HG02642 (cell line): Measurements from ENCODE around the gene SPESP1.

ENCODE experiments used
- ATAC-seq: cut with Tn5 transposase; IDR thresholded peaks from one replicate; pipeline ENCODE4 v1.9.1; 2021; ENCODE audit warnings: mild to moderate bottlenecking; ENCODE audit not compliant: unreplicated experiment, poor library complexity

Gene SPESP1

DNA sequence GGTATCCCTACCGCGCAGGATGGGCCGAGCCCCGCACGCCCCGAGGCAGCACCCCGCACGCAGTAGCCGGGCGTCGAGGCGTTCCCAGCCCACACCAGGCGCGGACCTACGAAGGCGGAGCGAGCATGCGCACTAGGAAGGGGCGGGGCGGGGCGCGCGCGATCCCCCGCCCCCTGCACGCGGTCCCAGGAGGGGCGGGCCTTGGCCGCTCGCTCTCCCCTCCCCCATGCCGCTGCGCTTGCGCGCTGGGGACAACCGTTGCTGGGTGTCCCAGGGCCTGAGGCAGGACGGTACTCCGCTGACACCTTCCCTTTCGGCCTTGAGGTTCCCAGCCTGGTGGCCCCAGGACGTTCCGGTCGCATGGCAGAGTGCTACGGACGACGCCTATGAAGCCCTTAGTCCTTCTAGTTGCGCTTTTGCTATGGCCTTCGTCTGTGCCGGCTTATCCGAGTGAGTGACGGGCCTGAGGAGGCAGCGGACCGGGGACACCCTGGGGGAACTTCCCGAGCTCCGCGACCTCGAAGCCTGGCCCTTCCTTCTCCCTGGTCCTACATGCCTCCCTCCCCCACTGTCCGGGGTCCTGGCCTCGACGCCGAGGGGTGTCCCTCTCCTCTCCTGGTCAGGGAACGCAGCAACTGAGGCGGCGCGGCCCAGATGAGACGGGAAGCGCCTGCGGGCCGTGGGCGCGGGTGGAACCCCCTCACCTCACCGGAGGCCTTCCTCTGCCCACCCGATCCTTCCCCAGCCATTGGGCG is at the start of gene SPESP1:
Gene SPESP1 (plus strand): TSS at position 258 of the 755 bp plus-strand sequence. CDS start 129 bp downstream, at position 387.
- ATAC-seq, result no peak

DNA sequence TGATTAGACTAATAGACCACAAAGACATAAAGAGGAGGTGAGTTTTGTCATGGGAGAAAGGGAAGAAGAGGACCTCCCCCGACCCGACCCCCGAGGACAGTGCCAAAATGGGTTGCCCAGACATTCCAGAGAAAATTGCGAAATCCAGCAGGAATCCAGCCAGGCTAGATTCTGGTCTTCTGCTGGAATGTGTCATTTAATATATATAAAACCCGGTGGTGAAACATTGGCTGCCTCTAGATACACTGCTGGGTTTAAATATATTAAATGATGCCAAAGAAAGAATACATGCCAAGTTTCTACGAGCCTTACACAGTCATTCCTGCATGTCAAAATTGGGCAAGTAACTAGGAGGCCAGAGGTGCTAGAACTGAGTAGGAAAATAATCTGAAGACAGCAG is 45.3 kb upstream of the SPESP1 start:
- ATAC-seq, result no peak

DNA sequence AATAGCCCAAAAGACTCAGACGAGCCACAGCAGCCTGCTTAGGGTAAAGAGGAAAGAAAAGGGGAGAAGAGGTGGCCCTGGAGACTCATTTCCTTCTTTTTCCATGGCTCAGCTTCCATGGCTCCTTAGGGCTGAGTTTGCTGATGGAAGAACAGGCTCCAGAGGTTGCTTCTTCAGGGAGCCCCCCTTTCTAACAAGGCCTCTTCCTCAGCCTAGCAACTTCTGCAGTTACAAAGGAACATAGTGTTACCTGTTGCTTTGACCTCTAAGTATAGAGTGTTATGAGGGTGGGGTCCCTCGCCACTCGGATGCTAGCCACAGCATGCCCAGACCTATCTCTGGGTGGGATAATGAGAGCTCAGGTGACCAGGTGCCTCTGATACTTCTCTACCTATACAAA is 43.2 kb upstream of the SPESP1 start:
- ATAC-seq, result no peak

DNA sequence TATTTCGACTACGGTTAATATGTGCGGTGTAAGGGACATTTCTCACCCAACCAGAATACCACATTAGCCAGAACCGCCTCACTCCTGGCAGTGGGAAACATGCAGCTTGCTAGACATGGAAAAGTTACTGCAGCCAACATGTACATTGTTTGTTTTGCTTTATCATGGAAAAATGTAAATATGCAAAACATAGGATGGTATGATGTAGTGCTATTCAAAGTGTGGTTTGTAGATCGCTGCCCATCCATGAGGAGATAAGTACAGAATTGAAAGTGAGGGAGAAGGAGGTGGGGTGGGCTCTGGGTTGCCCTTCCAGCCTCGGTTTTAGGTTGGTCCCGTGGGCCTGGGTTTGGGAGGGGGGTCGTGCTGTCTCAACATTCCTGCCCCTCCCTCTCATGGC is 42.5 kb upstream of the SPESP1 start:
- no peak for ATAC-seq

DNA sequence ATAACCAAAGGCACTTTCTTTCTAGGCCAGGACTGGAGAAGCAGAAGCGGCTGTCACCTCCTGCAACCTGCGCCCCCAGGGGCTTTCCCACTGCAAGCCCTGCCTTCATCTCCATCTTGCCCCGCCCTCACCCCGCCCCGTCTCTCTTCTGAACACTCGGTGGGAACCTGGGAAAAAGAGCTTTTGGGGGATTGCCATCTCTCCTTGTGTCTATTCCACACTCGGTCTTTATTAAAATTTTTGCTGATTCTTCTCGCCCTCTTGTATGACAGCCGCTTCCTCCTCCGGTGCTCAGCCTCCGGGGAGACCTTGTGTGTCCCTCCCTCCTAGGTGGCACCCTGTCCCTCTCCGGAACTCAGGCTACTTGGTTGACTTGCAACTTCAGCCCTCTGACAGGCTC is 41.9 kb upstream of the SPESP1 start:
- no peak for ATAC-seq

DNA sequence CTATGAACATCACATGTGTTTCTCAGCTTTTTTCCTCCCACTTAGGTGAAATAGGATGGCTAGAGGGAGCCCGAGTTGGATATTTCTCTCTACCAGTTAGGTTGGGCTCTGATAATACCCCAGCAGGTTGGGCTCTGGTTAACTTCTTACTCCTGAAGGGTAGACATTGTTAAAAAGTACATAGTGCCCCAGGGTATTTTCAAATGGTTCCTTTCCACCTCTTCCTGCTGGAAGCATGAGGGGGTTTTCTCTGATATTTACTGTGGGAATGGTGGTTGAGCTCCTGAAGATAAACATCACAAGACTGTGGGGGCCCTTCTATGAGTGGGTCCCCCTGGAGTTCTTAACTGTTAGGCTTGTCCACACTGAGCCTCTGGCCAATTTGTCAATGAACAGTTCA is 36.1 kb upstream of the SPESP1 start:
- no peak for ATAC-seq

DNA sequence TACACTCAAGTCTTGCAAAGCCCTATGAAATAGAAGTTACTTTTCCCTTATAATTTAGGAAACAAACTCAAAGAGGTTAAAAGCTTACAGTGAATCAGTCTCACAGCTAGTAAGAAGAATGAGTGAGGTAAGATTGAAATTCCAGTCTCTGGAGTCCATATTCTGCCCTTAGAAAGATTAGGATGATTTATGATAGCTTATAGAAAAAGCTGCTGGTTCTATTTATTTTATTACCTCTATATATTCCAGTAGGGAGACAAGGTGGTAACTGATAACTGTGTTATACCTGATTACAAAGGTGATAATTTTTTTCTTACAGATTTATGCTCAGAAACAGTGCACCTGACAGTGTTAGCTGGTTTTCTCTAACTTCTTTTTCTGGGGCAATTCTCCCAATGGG is 34.1 kb upstream of the SPESP1 start:
- ATAC-seq, result no peak

DNA sequence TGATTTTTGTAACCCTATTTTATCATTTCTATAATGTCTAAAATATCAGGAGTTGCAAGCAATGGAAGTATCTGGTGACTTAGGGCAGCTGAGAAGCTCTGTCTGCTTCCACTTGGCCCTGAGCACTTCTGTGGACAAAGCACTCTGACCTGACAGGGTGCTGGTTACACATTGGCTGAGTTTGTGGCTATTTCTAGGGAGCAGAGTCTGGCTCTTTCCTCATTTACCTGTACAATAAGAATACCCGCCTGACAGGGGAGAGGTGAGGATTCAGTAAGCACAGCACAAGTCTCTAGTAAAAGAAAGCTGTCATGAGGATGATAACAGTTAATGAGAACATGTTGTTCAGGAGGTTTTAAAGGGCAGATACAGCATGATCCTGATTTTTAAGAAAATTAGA is 33.3 kb upstream of the SPESP1 start:
- ATAC-seq, result no peak

DNA sequence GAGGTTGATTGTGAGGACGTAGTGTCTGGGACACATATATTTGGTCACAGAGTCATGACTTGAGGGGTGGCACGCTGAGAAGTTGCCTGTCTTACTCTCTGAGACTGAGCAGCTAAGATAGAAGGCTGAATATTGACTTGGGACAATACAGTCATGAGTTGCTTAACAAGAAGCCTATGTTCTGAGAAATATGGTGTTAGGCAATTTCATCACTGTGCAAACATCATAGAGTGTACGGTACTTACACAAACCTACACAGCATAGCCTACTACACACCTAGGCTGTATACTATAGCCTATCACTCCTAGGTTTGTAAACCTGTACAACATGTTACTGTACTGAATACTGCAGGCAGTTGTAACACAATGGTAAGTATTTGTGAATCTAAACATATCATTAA is 30.3 kb upstream of the SPESP1 start:
- no peak for ATAC-seq

DNA sequence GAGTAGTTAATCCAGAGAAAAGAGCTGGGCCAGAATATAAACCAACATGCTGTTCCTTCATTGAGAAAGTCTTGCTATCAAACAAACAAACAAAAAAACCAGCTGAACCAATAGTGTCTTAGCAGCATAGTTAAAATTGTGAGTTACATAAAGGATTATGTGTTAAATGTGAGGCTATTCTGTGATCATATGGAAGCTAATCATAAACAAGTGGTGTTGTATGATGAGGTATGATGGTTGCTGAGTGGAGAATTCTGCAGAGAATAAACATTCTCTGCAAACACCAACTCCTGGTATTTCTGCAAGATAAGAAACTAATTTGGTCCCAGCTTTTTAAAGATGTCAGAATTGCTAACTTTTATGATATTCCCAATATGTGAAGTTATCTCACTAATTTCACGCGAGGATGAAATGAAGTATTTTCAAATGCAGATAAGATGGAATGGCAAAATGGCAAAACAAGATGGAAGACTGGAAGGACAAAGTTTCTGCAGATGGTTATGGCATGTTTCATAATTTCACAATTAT is 22.9 kb upstream of the SPESP1 start:
- ATAC-seq, result no peak

DNA sequence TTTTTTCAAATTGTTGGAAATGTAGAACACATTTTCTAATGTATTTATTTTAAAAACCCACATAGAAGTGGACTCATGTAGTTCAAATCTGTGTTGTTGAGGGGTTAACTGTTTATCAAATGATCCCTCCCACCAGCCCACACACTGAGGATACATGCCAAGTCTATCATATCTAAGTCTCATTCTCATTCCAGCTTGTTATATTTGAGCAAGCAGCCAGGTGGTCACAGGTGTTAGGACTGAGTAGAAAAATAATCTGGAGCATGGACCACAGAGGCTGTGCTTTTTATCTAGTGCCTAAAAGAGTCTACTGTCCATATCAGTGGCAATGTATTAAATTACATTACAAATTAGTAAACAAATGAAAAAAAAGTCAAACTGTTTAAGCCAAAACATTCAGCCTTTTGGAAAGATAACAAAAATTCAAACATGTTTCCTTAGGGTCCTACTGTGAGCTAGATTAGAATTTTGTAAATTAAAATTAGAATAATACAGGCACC is 20.7 kb upstream of the SPESP1 start:
- ATAC-seq, result no peak

DNA sequence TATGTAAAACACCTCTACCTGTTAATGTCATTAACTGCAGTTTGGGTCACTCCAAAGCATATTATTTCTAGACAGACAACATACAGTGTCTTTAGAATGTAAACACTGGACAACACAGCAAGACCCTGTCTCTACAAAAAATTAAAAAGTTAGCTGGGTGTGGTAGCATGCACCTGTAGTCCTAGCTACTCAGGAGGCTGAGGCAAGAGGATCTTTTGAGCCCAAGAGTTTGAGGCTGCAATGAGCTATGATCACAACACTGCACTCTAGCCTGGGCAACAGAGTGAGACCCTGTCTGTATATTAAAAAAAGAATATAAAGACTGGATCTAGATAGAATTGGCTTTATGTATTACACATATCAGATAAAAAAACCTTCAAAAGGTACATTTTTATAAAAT is 20.0 kb upstream of the SPESP1 start:
- ATAC-seq, result no peak

DNA sequence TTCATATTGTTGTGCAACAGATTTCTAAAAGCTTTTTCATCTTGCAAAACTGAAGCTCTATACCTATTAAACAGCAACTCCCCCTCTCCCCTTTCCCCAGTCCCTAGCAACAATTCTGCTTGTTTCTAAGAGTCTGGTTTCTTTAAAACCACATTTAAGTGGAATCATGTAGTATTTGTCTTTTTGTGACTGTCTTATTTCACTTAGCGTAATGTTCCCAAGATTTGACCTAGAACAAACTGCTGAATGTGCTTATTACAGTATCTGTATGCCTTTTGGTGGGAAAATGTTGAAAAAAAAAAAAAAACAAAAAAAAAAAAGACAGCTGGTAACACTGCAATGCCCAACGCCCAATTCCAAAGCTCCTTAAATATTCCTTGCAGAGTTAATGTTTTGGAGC is 19.5 kb upstream of the SPESP1 start:
- no peak for ATAC-seq

DNA sequence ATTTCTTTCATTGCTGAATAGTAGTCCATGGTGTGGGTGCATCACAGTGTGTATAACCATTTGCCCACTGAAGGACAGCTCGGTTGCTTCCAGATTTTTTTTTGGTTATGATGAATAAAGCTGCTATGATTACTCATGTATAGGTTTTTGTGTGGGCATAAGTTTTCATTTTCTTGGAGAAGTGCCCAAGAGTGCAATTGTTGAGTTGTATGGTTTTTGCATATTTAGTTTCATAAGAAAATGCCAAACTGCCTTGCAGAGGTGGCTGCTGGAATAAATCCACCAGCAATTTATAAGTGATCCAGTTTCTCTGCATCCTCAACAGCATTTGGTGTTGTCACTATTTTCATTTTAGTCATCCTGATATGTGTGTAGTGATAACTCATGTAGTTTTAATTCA is 8.4 kb upstream of the SPESP1 start:
- ATAC-seq, result no peak

DNA sequence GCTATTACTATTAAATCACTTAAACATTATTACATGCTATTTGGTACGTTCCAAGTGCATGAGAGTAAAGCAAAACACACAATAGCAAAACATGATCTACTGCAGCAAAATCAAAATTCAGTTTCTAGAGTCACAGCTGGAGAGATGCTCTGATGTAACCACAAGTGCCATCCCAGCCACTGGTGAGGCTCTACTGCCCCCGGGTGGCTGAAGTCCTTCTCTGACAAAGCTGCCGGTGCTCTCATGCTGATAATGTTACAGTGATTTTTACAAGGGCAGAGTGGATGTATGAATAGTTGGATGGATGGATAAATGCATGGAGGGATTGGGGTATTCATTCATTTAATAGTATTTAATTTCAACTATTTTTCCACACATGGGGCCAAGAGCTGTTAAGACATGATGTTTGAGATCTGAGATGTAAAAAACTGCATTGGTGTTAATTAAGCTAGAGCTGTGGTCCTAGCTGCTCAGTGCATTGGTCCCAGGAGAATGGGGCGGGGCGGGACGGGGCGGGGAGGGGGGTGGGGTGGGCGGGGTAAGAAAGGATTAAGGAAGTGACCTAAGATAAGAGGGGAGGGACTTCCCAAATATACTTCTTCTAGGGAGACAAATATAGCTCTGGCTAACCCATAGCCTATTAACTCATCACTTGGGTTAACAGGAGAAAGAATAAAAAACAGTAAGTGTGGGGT is 5.3 kb upstream of the SPESP1 start:
- ATAC-seq, result no peak

DNA sequence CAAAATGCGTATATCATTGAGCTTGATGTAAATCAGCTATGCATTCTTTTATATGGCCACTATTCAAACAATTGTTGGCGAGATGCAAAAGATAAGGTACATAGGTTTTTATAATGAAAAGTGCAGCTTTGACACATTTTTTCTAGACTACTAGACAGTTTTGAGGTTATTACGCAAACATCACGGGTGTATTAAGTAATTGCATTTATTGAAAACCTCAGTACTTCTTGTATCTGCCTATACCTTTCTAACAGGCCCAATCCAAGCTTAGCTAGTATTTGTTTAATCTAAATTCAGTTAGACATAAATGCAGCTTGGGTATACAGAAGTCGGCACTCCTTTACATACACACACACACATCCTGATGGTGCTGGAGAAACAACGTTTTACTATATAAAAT is 2.7 kb downstream of the SPESP1 start:
- ATAC-seq, result no peak

DNA sequence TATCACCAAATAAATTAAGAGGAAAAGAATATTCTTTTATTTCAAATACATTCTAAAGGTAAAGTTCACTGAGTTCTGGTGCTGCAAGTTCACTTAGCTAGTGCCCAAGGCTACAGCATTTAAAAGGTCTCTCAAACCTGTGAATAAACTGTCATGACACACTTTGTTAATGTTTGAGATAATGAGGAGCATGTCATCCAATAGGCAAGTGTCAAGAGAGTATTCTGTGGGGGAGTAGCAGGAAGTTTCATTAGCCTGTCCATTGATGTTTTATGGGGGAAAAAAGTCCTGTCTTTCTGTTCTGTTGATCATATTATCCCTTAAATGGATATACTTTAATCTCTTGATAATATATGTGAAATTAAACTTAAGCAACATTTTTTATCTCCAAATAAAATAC is 4.0 kb downstream of the SPESP1 start:
- ATAC-seq, result no peak

DNA sequence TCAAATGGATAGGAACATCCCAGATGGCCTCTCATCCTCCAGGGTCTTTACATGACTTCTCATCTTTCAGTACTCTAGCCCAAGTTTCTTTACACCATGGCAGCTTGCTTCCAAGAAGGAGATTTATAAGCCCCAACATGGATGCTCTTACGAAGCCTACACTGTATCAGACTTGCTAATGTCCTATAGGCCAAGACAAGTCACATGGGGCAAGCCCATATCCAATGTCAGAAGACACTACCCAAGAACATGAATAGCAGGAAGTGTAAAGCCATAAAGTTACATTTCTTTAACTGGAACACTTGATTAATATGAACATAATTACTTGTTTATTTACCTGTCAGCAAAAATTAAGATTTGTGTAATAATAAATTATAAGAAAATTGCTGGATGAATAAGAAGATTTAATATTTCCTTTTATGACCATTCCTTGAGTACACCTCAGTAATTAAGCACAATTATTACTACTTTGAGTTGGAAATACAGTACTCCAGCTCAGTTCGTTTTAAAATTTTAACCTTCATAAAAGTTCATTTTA is 5.1 kb downstream of the SPESP1 start:
- ATAC-seq, result no peak

DNA sequence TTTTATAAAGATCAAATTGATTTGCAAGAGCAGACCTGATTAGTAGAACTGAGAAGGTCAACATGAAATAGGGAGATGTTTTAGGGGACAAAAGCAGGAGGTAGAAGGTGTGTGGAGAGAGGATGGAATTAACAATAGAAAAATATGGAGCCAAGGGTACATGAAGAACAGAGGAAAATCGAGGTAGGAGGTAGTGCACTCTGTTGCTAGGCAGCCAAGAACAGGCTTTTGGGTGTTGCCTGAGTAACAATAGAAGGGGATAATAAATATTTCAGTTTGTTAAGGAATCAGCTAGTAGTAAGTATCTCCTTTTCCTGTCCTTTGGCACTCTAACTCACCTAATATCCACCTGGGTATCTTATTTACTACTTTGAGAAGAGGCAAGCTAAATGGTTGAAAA is 9.2 kb downstream of the SPESP1 start:
- no peak for ATAC-seq

DNA sequence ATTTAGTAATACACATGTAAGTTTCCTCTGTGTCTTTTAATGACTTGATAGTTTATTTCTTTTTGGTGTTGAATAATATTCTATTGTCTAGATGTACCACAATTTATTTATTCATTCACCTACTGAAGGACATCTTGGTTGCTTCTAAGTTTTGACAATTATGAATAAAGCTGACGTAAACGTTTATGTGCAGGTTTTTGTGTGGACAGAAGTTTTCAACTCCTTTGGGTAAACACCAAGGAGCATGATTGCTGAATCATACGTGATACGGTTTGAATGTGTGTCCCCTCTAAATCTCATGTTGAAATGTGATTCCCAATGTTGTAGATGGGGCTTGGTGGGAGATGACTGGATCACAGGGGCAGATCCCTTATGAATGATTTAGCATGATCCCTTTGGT is 21.5 kb downstream of the SPESP1 start:
- ATAC-seq, result no peak

DNA sequence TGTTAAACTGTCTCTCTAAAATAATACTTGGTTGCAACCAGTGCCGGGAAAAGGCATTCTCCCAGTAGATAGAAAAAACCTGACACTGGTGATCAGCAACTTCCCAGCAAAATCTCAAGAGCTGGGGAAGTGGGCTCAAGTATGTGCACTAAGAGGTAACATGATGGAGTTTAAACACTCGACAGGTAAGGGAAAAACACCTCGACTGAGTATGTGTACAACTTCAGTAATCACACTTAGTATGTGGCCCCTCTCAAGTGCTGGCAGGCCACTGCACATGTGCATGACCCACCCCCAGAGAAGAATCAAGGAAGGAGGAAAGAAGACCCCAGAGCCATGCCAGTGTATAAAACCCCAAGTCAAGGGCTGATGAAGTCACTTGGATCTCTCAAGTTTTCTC is 27.4 kb downstream of the SPESP1 start:
- ATAC-seq, result no peak
